ENCODE data around the gene RXRG. TPM values are rescaled to one million over a fixed set of nuclear protein-coding genes. Genes with fewer than 3 reads are reported as not detected.

Gene RXRG
- total RNA-seq, 1 experiment from 2014 or later: not detected

GRCh38 chr1:165371588-165372225 lies 73.2 kb downstream of the RXRG start:
- DNase-seq (ENCODE audit: low read depth): no peak

GRCh38 chr1:165369255-165369848 lies 75.6 kb downstream of the RXRG start:
- peak; percentile 24 for DNase-seq (ENCODE audit: low read depth)

- peak; percentile 48 for DNase-seq (ENCODE audit: low read depth)
These were observed 77.4 kb downstream of the RXRG start for GRCh38 chr1:165367375-165367993.

- peak; percentile 13 for DNase-seq (ENCODE audit: low read depth)
These were observed 79.6 kb downstream of the RXRG start for GRCh38 chr1:165365341-165365740.

- peak; percentile 56 for DNase-seq (ENCODE audit: low read depth)
These were observed 80.3 kb downstream of the RXRG start for GRCh38 chr1:165364568-165365133.

GRCh38 chr1:165356876-165357275 lies 88.0 kb downstream of the RXRG start:
- DNase-seq (ENCODE audit: low read depth): no peak

- DNase-seq (ENCODE audit: low read depth): no peak
These were observed 88.7 kb downstream of the RXRG start, which contains the start of gene LMX1A for GRCh38 chr1:165355977-165356811. LMX1A (minus strand) TSS chr1:165356715; CDS start chr1:165355559, 1,156 bp downstream.

- no peak for DNase-seq (ENCODE audit: low read depth)
These were observed 89.6 kb downstream of the RXRG start for GRCh38 chr1:165355139-165355976.

- no peak for DNase-seq (ENCODE audit: low read depth)
These were observed 90.2 kb downstream of the RXRG start for GRCh38 chr1:165354739-165355138.

- no peak for DNase-seq (ENCODE audit: low read depth)
These were observed 90.9 kb downstream of the RXRG start for GRCh38 chr1:165353731-165354671.

- DNase-seq (ENCODE audit: low read depth): no peak
These were observed 92.3 kb downstream of the RXRG start for GRCh38 chr1:165352442-165353293.

GRCh38 chr1:165351863-165352441 lies 93.0 kb downstream of the RXRG start:
- DNase-seq (ENCODE audit: low read depth): no peak

Other genes with a start within 250 kb of the RXRG start
- not detected in 2 replicates for gene LMX1A, start 88.4 kb downstream of the RXRG start, total RNA-seq (2014; rRNA removed; shearing (Covaris generic))
- gene LRRC52, start 98.9 kb upstream of the RXRG start, total RNA-seq (2014; rRNA removed; shearing (Covaris generic)): not detected in 2 replicates
- 80.9 and 95.1 TPM in 2 replicates for gene MGST3, start 186.1 kb upstream of the RXRG start, total RNA-seq (2014; rRNA removed; shearing (Covaris generic))